ENCODE results near the gene IL20. TPM values are rescaled to one million over a fixed set of nuclear protein-coding genes. Genes with fewer than 3 reads are reported as not detected.
A peak's percentile ranks its signal among the peaks of the same experiment; 100 is the strongest.

IL20 gene
- total RNA-seq, 2 donors from 2014 or later = 0.28 TPM; not detected in 1

GRCh38 chr1:206904423-206905142, 39.2 kb downstream of the IL20 start:
- H3K36me3 Mint-ChIP-seq (ENCODE audit: insufficient read depth in 2 of 2) = peaks cover 9 to 25% of the 10 kb centered on the region in 2 donors
- peak overlapping the region; percentile 59 to 81 for H3K4me3 Mint-ChIP-seq
- ATAC-seq (replicated peaks in 1 of 2) (no peak), DNase-seq (no peak)
- peak overlapping the region; percentile 96 for H3K27ac Mint-ChIP-seq
- H3K4me1 Mint-ChIP-seq (ENCODE audit: low read depth) = peaks cover 80% of the 10 kb centered on the region
- H3K9me3 Mint-ChIP-seq = peaks cover 0 to 3% of the 10 kb centered on the region in 2 donors
- H3K27me3 Mint-ChIP-seq (ENCODE audit: low read depth) = no peaks in the 10 kb centered on the region

GRCh38 chr1:206905295-206906164, 40.1 kb downstream of the IL20 start:
- Mint-ChIP-seq H3K9me3 (peaks cover 0 to 3% of the 10 kb centered on the region in 2 donors), H3K36me3 (ENCODE audit: insufficient read depth in 2 of 2) (peaks cover 9 to 25% of the 10 kb centered on the region in 2 donors), H3K4me1 (ENCODE audit: low read depth) (peaks cover 78% of the 10 kb centered on the region), H3K4me3 (peak overlapping the region; percentile 59 to 81), H3K27me3 (ENCODE audit: low read depth) (no peaks in the 10 kb centered on the region), H3K27ac (peak overlapping the region; percentile 96)
- DNase-seq (peak; percentile 40 to 58), ATAC-seq (replicated peaks in 1 of 2) (peak; percentile 89 to 93)

- no peak for DNase-seq
- Mint-ChIP-seq H3K4me1 (ENCODE audit: low read depth) (peaks cover 83% of the 10 kb centered on the region), H3K36me3 (ENCODE audit: insufficient read depth in 2 of 2) (peaks cover 12 to 29% of the 10 kb centered on the region in 2 donors)
Observed at GRCh38 chr1:206907304-206907991, 42.0 kb downstream of the IL20 start.

GRCh38 chr1:206908038-206908437, 42.6 kb downstream of the IL20 start:
- Mint-ChIP-seq H3K4me1 (ENCODE audit: low read depth) (peaks cover 83% of the 10 kb centered on the region), H3K27me3 (ENCODE audit: low read depth) (no peaks in the 10 kb centered on the region), H3K36me3 (ENCODE audit: insufficient read depth in 2 of 2) (peaks cover 12 to 25% of the 10 kb centered on the region in 2 donors), H3K9me3 (peaks cover 0 to 3% of the 10 kb centered on the region in 2 donors), H3K4me3 (peak overlapping the region; percentile 1 to 21), H3K27ac (no peak overlapping the region)
- no peak for DNase-seq
- no peak for ATAC-seq (replicated peaks in 1 of 2)

More at GRCh38 chr1:206907304-206907991, 42.0 kb downstream of the IL20 start:
- Mint-ChIP-seq H3K9me3 (peaks cover 0 to 3% of the 10 kb centered on the region in 2 donors), H3K27ac (no peak overlapping the region), H3K27me3 (ENCODE audit: low read depth) (no peaks in the 10 kb centered on the region), H3K4me3 (peak overlapping the region in 1 of 2 donors; percentile 21)
- ATAC-seq (replicated peaks in 1 of 2) = no peak

- peaks cover 12 to 18% of the 10 kb centered on the region in 2 donors for H3K36me3 Mint-ChIP-seq (ENCODE audit: insufficient read depth in 2 of 2)
- DNase-seq = peak; percentile 39 to 62
Observed at GRCh38 chr1:206909161-206909882, 43.9 kb downstream of the IL20 start.

GRCh38 chr1:206909883-206910318, 44.5 kb downstream of the IL20 start:
- Mint-ChIP-seq H3K4me1 (ENCODE audit: low read depth) (peaks cover 83% of the 10 kb centered on the region), H3K27ac (no peak overlapping the region), H3K36me3 (ENCODE audit: insufficient read depth in 2 of 2) (peaks cover 6 to 13% of the 10 kb centered on the region in 2 donors), H3K4me3 (peak overlapping the region; percentile 50 to 62), H3K9me3 (no peaks in the 10 kb centered on the region), H3K27me3 (ENCODE audit: low read depth) (no peaks in the 10 kb centered on the region)
- ATAC-seq (replicated peaks in 1 of 2) (no peak), DNase-seq (no peak)

More at GRCh38 chr1:206909161-206909882, 43.9 kb downstream of the IL20 start:
- H3K27me3 Mint-ChIP-seq (ENCODE audit: low read depth) = no peaks in the 10 kb centered on the region
- H3K4me3 Mint-ChIP-seq = peak overlapping the region; percentile 59 to 71
- H3K9me3 Mint-ChIP-seq = peaks cover 0 to 3% of the 10 kb centered on the region in 2 donors
- ATAC-seq (replicated peaks in 1 of 2) = peak; percentile 38 to 42
- peaks cover 83% of the 10 kb centered on the region for H3K4me1 Mint-ChIP-seq (ENCODE audit: low read depth)
- peak overlapping the region; percentile 29 for H3K27ac Mint-ChIP-seq

GRCh38 chr1:206911064-206911663, 45.7 kb downstream of the IL20 start:
- DNase-seq (peak; percentile 38 to 44), ATAC-seq (replicated peaks in 1 of 2) (peak; percentile 38)
- Mint-ChIP-seq H3K36me3 (ENCODE audit: insufficient read depth in 2 of 2) (peaks cover 3 to 9% of the 10 kb centered on the region in 2 donors), H3K4me1 (ENCODE audit: low read depth) (peaks cover 83% of the 10 kb centered on the region), H3K27me3 (ENCODE audit: low read depth) (no peaks in the 10 kb centered on the region), H3K9me3 (no peaks in the 10 kb centered on the region), H3K27ac (no peak overlapping the region), H3K4me3 (peak overlapping the region in 1 of 2 donors; percentile 52)

GRCh38 chr1:206912445-206913095, 47.1 kb downstream of the IL20 start:
- peak; percentile 45 to 46 for ATAC-seq (replicated peaks in 1 of 2)

GRCh38 chr1:206913766-206914537, 48.5 kb downstream of the IL20 start:
- no peak for DNase-seq
- Mint-ChIP-seq H3K27me3 (ENCODE audit: low read depth) (no peaks in the 10 kb centered on the region), H3K36me3 (ENCODE audit: insufficient read depth in 2 of 2) (peaks cover 5 to 8% of the 10 kb centered on the region in 2 donors), H3K4me1 (ENCODE audit: low read depth) (peaks cover 87% of the 10 kb centered on the region), H3K27ac (peak overlapping the region; percentile 24), H3K4me3 (no peak overlapping the region), H3K9me3 (no peaks in the 10 kb centered on the region)
- no peak for ATAC-seq (replicated peaks in 1 of 2)

More at GRCh38 chr1:206912445-206913095, 47.1 kb downstream of the IL20 start:
- Mint-ChIP-seq H3K4me1 (ENCODE audit: low read depth) (peaks cover 83% of the 10 kb centered on the region), H3K27me3 (ENCODE audit: low read depth) (no peaks in the 10 kb centered on the region), H3K9me3 (no peaks in the 10 kb centered on the region), H3K36me3 (ENCODE audit: insufficient read depth in 2 of 2) (peaks cover 3 to 9% of the 10 kb centered on the region in 2 donors), H3K27ac (no peak overlapping the region), H3K4me3 (no peak overlapping the region)
- peak; percentile 69 to 70 for DNase-seq

GRCh38 chr1:206915030-206915735, 49.8 kb downstream of the IL20 start:
- ATAC-seq (replicated peaks in 1 of 2) (no peak), DNase-seq (no peak)
- H3K9me3 Mint-ChIP-seq = no peaks in the 10 kb centered on the region
- H3K4me3 Mint-ChIP-seq = peak overlapping the region in 1 of 2 donors; percentile 76
- H3K4me1 Mint-ChIP-seq (ENCODE audit: low read depth) = peaks cover 96% of the 10 kb centered on the region
- no peaks in the 10 kb centered on the region for H3K27me3 Mint-ChIP-seq (ENCODE audit: low read depth)
- peaks cover 5 to 11% of the 10 kb centered on the region in 2 donors for H3K36me3 Mint-ChIP-seq (ENCODE audit: insufficient read depth in 2 of 2)
- H3K27ac Mint-ChIP-seq = peak overlapping the region; percentile 88

Data from activated T-cell treated with anti-CD3 and anti-CD28 coated beads, Interleukin-2, amount 50 U/mL, for 72 hours (primary cell).